EH (cell line): Measurements from ENCODE around the gene CHST14.
"Not testable (repeated sequence)": the region's sequence is repeated elsewhere in the genome, so short reads cannot be mapped to it uniquely, and the experiment has no call there.

Experiments used
- DNase-seq: peaks from one replicate; pipeline ENCODE4 v3.0.0-alpha.2; 2015; ENCODE audit warnings: low read depth

Gene CHST14

DNA sequence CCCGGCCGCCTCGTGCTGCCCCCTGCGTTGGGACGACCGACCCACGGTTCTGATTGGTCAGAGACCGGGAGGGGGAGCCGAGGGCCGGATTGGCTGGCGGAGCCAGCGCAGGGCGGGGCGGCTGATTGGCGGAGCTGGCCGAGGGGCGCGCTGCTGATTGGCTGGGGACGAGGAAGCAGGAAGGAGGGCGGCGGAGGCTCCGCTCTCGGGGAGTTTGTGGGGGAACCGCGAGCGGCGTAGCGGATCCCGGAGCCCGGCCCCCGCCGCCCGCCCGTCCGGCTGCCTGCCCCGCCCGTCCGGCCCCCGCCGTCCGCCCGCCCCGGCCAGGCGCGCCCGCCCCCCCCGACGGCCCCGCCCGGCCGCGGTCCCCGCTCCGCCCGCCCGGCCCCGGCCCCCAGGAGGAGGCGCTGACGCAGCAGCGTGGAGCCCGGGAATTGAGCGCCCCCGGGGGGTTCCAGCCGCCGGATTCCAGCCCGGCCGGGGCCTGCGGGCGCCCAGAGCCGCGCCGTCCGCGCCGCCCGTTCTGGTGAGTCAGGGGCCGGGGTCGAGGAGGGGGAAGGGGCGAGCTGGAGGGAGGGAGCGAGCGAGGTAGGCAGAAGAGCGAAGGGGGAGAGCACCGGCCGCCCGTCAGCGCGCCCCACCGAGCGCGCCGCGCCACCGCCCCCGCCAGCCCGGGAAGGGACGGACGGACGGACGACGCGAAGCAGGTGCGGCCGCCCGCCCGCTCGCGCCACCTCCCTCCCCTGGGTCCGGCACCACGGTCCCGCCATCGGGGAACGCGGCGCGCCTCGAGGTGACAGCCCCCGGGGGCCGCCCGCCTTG is 29.8 kb upstream of the CHST14 start, which contains the start of gene BAHD1:
Gene BAHD1 (plus strand): TSS at position 211 of the 822 bp plus-strand sequence. CDS start 17,512 bp downstream, outside the sequence.
- peak; percentile 95 for DNase-seq

DNA sequence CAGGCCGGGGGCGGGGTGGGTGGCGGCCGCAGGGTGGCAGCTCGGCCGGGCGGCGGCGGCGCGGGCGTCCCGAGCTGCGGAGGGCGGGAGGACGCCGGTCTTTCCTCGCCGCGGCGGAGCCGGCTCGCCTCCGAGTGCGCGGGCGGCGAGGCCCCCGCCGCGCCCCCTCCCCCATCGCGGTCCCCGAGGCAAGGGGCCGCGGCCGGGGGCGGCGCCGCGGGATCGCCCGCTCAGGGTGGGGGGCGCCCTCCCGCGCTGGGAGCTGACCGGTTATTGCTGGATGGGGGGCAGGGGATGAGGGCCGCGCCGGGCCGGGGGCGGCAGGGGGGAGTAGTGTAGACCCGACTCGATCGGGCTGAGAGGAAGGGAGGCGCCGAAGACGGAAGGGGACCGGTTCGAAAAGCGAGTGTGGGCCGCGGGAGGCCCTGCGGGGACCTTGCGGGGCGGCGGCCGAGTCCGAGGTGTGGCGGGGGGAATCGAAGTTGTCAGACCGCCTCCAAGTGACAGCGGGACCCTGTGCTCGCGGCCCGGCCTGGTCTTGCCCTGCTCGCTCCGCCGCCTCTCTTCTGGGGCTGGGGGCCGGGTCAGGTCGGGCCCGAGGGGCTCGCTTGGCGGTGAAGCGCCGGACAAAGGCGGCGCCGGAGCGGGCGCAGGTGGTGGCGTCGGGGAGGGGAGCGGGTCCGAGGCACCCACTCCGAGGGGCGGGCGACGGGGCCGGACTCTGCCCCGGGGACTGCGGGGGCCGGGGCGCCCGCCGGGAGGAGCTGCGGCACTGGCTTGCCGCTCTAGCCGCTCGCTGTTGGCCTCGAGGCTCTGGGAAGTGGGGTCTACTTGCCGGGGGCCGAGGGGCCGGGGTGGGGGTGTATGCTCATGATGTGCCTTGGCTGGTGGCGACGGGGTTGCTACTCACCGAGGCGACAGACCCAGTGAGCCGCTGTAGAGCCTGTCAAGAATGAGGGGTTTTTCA is 28.9 kb upstream of the CHST14 start:
- DNase-seq = no peak

DNA sequence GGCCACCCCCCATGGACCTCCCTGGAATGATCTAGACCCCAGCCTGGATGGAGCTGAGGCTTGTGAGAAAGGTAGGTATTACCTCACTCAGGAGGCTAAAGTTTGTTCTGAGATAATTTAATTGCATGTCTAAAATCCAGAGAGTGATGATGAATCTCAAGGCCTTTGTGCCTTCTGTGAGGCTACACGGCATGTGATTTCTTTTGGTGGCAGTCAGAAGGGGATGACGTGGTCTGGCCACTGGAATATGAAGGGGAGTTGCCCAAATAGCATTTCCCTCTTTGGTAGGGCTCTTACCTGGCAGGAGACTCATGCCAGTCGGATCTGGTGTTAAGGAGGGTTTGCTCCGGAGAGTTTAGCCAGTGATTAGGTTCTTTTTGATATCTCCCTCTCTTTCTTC is 27.5 kb upstream of the CHST14 start:
- DNase-seq = no peak

DNA sequence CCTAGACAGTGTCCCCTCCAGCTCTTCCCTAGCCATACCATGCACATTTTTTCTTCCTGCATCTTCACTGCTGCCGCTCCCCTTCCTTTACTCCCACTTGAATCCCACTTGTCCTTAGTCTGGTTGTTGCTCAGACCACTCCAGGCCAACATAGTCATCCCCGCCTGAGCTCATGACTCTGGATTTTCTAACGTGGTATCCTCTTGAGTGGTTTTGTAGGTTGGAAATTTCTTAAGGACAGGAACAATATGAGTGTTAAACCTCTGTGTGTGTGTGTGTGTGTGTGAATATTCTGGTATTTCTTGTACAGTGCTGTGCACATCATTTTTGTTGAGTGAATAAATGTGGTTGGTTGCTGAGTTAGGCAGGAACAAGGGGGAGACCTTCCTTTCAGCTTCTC is 26.9 kb upstream of the CHST14 start:
- no peak for DNase-seq

DNA sequence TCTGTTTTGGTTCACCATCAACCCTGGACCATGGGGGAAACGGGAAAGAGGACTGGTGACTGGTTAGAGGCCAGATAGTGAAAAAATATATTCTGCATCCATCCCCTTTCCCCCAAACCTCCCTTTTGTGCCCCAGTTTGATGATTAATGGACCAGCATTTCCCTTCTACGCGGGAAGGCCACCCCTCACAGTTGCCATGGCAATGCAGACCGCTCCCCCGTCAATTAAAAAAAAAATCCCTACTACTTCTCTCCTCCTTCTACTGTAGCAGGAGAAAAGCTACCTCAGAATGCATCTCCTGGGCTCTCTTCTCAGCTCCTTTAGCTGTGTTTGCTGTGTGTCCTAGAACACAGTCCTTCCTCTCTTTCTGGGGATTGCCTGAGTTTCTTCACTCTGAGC is 26.0 kb upstream of the CHST14 start:
- no peak for DNase-seq

DNA sequence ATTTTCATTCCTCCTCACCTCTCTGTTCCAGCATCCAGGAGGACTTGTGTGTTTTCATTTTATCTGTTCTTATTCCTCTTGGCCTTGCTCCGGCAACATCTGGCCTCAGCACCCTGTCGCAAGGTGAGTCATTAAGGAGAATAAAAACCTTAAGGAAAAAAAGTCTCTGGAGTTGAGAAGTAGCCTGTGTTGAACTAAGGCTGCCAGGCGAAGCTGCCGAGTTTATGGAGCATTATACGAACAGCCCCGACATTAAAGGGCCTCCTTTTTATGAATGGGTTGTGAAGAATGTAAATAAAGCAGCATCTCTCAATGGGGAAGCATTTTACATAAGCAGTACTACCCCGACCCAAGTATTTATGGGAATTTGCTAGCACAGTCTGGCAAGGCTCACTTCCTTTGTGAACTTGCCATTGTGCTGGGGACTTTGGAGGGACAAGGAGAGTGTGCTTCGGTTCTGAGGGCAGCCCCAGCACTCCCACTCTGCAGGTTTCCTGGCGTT is 25.3 kb upstream of the CHST14 start:
- DNase-seq = peak; percentile 81

DNA sequence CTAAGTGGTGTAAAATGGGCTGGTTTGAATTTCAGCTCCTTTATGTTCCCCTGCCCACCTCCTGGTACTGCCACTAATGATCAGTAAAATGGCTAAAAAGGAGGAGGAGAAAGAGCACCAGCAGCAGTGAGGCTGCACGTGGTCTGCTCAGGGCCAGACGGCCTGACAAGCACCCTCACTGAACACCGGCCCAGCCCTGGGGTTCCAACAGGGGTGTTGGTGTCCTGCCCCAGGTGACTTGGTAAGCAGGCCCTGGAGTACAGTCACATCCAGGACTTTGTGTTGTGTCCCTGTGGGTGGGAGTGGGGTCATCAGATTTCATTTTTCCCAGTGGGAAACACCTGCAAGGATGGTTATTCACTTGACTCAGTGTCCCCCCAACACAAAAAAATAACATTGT is 24.6 kb upstream of the CHST14 start:
- no peak for DNase-seq

DNA sequence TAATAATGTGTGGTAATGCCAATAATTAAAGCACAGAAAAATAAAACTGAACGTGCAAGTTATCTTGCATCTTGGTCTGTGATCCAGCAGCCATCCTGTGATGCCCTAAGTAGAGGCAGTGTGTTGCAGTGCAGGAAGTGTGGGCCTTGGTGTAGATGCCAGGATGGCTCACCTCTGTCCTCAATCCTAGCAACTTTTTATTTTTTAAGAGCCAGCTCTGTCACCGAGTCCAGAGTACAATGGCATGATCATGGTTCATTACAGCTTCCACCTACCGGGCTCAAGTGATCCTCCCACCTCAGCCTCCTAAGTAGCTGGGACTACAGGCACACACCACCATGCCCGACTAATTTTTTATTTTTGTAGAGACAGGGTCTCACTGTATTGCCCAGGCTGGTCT is 22.4 kb upstream of the CHST14 start:
- DNase-seq = no peak

DNA sequence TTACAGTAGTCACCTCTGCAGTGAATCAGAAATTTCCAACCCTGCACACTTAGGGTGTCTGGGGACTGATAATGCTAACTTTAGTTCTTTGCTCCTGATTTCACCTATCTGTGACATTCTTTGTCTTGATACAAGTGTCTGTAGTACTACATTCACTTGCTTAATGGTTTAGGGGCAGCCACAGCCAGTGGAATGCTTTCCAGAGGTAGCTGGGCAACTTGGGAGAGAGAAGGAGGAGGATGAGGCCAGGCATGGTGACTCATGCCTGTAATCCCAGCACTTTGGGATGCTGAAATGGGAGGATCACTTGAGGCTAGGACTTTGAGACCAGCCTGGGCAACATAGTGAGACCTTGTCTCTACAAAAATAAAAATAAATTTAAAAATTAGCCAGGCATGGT is 21.5 kb upstream of the CHST14 start:
- peak; percentile 72 for DNase-seq

DNA sequence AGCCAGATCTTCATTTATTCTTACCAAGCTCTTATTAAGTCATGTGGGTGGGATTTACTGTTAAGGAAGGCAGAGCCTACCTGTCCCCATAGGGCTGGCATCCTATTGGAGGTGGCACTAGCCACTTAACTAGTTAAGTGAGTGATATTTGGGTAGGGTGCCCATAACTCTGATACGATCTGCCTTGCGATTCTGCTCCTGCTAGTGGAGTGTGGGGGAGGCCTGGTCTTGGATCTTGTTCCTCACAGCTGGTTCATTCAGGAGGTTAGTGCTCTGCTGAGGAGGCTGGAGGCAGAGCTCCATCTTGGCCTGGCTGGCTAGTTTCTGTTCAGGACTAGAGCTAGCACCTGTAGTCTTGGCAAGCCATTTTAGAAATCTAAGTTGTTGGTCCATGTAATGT is 20.7 kb upstream of the CHST14 start:
- DNase-seq = no peak

DNA sequence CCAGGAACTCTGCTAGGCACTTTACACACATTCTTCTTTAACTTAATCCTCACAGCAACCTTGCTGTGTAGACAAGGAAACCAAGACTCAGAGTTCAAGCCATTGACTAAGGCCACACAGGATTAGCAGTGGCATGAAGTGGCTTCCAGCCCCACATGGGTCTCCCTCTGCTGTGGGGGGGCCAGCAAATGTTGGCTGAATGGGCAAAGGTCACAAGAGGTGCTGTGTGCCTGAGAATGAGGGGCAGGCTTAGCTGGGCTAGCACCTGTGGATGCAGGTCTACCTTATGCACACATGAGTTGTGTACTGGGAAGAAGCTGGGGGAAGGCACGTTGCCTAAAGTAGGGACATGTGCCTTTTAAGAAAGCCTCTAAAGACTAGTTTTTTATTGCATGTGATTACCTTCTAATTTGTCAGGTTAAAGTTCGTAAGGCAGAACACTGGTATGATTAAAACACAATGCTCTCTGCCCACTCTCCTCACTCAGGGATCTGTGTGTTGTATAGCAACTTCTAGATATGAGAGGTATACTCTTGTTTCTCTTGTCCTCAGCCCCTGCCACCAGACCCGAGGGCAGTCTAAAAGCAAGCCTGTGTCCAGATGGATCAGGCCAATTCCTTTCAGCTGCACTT is 19.1 kb upstream of the CHST14 start:
- DNase-seq = no peak

DNA sequence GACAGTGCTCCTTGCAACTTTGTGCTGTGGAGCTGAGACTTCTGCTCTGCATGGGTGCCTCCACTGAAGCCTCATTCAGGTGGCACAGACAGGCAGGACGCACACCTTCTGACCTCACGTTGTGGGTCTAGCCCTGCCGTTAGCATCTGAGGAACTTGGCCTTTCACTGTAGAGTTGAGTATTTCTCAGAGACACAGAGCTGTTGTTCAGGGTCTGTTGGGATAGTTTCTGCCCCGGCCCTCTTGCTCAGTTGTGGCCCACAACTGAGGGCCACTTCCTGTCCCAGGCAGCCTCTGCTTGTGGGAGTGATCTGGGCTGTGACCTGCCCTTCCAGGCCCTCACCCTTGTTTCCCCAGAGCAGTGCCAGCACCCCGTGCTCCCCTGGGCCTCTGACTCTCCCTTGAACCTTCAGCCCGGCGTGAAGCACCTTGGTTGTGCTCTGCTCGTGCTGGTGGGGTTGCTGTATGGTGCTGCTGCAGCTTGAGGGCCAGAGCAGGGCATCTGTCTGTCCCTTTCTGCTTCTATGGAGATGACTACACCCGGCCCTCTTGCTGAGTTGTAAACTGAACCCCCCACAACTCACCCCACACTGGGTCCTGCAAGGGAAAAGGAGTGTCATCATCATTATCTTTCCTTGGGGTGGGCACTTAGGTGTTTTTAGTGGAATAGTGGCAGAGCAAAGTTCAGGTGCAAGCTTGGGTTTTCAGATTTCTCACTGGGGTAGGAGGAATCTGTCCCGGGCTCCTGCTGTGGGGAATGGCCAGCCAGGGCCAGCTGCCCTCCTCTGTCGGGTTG is 18.3 kb upstream of the CHST14 start:
- no peak for DNase-seq

DNA sequence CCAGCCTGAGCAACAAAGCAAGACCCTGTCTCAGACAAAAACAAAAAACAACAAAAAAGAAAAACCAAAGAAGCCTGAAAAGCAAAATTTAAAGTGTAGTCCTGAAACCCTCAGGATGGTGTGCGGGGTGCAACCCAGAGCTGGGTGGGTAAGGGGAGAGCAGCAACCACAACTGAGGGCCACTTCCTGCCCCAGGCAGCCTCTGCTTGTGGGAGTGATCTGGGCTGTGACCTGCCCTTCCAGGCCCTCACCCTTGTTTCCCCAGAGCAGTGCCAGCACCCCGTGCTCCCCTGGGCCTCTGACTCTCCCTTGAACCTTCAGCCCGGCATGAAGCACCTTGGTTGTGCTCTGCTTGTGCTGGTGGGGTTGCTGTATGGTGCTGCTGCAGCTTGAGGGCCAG is 16.8 kb upstream of the CHST14 start:
- not testable (repeated sequence) for DNase-seq

DNA sequence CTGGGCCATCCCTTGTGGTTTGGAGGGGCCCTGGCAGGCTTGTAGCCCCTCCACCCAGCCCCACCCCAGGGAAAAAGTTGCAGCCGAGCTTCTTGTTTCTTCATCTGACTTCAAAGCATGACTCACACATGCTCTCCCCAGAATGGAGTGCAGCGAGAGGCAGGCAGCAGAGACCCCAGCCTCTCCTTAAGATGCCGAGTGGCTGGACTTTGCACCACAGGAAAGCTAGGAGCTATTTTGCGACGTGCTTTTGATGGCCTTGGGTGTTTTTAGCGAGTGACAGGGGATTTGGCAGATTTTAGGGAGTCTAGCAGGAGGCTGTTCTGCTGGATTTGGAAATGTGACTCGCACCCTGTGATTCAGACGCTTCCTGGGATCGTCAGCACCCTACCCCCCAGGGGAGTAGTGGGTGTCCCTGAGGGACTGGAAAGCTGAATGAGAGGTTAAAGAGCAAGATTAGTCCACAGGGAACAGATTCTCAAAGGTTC is 15.8 kb upstream of the CHST14 start:
- DNase-seq = peak; percentile 75

DNA sequence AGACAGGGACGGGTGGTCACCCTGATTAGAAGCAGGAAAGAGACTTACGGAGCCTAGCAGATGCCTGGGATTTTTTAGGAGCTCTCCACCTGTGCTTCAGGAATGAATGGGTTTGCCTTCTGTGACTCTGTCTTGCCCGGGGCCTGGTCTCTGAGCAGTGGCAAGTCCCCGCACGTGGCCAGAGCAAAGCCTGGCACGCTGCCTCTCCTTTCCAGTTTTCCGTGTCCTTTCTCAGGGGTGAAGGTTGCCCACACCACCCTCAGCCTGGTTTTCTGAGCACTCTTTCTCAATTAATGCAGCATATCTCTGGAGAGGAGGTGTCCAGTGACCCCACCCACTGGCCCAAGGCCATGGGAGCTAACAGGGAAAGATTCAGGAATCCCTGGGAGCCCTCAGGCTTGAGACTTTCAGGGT is 14.5 kb upstream of the CHST14 start:
- no peak for DNase-seq

DNA sequence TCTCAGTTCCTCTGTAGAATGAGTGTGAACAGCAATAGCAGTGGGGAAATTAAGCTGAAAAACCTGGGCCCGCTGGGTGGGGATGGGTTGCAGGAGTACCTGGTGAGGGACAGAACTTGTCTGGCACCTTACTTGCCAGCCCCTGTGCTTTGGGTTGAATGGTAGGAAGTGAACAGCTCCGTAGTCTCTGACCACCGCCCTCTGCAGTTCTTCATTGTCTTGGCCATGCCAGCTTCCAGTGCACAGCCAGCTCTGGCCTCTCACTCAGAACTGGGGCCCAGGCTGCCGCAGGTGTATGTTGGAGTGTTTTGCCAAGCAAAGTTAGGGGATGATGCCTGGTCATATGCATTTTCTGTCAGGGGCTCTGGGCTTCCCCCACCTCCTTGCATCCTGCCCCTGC is 14.0 kb upstream of the CHST14 start:
- no peak for DNase-seq

DNA sequence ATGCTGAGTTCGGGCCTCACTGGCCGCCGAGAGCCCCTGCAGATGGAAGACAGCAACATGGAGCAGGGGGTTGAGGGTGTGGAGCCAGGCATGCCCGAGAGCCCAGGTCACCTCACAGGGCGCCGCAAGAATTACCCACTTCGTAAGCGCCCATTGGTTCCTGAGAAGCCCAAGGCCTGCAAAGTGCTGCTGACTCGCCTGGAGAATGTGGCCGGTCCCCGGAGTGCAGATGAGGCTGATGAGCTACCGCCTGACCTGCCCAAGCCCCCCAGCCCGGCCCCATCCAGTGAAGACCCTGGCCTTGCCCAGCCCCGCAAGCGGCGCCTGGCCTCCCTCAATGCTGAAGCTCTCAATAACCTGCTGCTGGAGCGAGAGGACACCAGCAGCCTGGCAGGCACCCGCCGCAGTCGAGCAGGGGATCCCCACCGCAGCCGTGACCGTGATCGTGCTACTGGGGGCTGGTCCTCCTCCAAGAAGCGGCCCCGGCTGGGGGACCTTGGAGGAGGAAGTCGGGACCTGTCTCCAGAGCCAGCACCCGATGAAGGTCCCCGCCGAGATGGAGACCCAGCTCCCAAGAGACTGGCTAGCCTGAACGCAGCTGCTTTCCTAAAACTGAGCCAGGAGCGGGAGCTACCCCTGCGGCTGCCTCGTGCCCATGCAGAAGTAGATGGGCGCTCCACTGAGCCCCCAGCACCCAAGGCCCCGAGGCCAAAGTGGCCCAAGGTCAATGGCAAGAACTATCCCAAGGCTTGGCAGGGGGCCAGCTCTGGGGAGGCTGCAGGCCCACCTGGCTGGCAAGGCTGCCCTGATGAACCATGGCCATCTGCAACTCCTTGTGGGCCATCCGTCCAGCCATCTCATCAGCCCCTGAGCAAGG is 12.1 kb upstream of the CHST14 start:
- no peak for DNase-seq

DNA sequence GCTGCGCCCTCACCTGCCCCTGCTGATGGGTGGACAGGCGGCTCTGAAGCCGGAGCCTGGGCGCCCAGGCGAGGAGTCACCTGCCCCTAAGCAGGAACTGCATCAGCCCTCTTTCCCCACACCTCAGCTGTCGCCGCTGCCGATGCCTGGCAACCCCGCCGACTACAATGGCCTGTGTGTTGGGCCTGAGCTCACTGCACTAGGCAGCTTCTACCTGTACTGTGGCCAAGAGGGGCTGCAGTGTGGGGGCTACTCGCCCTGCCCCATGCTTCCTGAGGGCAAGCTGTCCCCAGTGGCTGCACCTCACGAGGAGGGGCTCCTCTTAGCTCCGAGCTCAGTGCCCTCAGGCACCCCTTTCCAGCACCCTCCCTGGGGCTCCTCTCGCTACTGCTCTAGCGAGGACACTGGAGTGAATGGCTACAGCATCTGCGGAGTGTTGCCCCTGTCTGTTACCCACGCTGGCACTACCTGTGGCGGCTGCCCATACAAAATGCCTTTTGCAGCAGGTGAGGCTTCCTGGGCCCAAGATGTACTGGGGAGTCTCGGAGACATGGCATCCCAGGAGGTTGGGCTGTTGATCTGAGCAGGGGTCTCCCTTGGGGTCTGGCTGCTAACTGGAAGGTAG is 11.3 kb upstream of the CHST14 start:
- no peak for DNase-seq

DNA sequence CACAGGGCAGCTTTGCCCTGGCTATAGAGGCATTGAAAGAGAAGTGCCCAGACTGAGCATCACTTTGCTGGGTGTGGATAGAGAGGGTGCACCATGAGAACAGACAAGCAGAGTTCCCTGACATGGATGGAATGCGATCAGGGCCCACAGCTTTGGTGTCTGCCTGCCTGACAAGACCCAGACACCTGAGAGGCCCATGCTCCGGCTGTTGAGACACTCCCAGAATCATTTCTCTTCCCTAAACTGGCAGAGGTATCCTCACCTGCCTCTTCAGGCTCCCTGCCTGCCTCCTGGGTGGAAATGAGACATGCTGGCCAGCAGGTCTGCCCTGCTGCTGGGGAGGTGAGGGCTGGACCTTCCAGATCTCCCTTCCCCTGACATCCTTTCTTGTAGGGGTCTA is 10.4 kb upstream of the CHST14 start:
- no peak for DNase-seq

DNA sequence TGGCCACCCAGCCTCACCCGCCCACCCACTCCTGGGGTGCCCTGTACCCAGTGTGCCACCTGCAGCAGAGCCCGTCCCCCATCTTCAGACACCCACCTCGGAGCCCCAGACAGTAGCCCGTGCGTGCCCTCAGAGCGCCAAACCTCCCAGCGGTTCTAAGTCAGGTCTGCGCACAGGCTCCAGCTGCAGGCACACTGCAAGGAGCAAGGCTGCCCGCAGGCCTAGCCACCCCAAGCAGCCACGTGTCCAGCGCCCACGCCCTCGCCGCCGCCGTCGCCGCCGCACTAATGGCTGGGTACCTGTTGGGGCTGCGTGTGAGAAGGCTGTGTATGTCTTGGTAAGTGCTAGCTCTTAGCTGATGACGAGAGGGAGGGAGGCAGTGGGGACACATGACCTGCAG is 8.8 kb upstream of the CHST14 start:
- no peak for DNase-seq
